RWPE1 (cell line): ENCODE results near the gene DRC3.

Source experiments
- CTCF ChIA-PET: fragments of 350-600 bp; sonication (Branson Sonifier 250); formaldehyde crosslinking; extraction: SDS; loops from one replicate; lab custom pipeline; 2021; lab: Yijun Ruan, JAX
- POLR2A ChIA-PET: fragments of 400-600 bp; formaldehyde crosslinking; extraction: SDS; loops from one replicate; lab custom pipeline; 2020; ENCODE audit warnings: antibody characterized with exemption; ENCODE audit not compliant: low non-redundant PET; lab: Yijun Ruan, JAX
- DNase-seq: peaks from one replicate; pipeline ENCODE4 v3.0.0; 2012; ENCODE audit warnings: low spot score
- H3K27ac ChIP-seq: fragments of 450-650 bp; 2 replicates; pipeline ENCODE4 v1.5.1; 2017
- CTCF ChIP-seq: fragments of 450-650 bp; conservative IDR thresholded peaks from 2 replicates; pipeline ENCODE4 v1.5.1; 2017; ENCODE audit warnings: low read depth, mild to moderate bottlenecking

The DRC3 gene

GRCh38 chr17:17966399-17966798, 6.3 kb upstream of the DRC3 start:
- TF ChIP-seq CTCF, result no peak
- H3K27ac ChIP-seq, result no peak overlapping the region
- POLR2A ChIA-PET, result no interaction called here
- no peak for DNase-seq
- CTCF ChIA-PET, result interaction anchor here (0.6 kb wide), 1 partner anchor 58 kb away, joined by 3 read pairs; no protein-coding TSS in a partner anchor

DNA sequence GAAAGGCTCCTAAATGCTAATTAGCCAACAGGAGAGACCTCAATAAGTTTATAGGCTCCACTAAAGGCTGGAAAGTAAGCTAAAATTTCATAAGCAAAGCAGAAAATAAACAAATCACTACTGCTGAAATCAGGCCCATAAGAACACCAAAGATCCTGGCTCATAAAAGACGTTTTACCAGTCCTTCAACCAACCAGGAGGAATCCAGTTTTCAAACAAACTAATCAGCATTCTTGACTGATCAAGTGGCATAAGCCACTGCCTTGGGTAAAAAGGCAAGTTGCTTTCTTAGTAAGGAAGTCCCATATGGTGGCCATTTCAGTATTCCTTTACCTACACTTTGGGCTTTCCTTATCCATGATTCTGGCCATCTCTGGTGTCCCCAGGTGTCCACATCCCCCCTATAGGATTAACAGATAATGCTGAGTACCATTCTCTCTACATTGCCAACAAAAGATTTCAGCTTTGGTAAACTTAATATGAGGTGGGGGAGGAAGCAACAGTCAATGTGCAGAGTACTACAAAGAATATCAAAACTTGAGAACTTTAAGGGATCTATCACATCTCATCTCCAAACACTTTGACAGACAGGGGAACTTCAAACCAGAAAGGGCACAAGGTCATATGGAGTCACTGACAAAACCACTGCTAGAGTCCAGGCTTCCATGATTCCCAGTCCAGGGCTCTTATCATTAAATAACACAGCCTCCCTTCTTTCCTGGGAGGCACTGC, 1.8 kb upstream of the DRC3 start:
- TF ChIP-seq CTCF, result no peak
- CTCF ChIA-PET, result no interaction called here
- H3K27ac ChIP-seq, result peak overlapping the region; percentile 84
- POLR2A ChIA-PET, result no interaction called here
- DNase-seq, result no peak

GRCh38 chr17:17971431-17972125, 1.1 kb upstream of the DRC3 start:
- DNase-seq, result no peak
- peak overlapping the region; percentile 84 for H3K27ac ChIP-seq
- CTCF ChIA-PET, result no interaction called here
- POLR2A ChIA-PET, result interaction anchor here (1.6 kb wide), 1 partner anchor 135 kb away, joined by 3 read pairs; the partner anchor contains the start of gene SREBF1
- TF ChIP-seq CTCF, result no peak

DNA sequence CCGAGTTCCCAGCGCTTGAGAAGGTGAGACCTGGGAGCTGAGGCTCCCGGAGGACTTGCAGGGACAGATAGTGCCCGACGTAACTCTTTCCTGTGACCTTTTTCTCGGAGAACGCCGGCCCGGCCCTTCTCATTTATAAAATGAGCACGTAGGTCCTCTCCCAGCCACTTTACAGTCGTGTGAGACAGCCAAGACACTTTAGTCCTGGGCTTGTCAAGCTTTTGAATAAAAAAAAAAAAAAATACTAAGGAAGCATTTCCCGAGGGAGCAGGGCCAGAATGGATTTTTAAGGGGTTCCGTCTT, 241 bp downstream of the DRC3 start:
- ChIA-PET POLR2A (interaction anchor here (1.6 kb wide), 1 partner anchor 136 kb away, joined by 3 read pairs; the partner anchor contains the start of gene SREBF1), CTCF (interaction anchor here (0.8 to 0.9 kb wide), 2 partner anchors 60 to 113 kb away, joined by 4 to 6 read pairs; no protein-coding TSS in a partner anchor)
- no peak for DNase-seq
- no peak for TF ChIP-seq CTCF
- no peak overlapping the region for H3K27ac ChIP-seq

DNA sequence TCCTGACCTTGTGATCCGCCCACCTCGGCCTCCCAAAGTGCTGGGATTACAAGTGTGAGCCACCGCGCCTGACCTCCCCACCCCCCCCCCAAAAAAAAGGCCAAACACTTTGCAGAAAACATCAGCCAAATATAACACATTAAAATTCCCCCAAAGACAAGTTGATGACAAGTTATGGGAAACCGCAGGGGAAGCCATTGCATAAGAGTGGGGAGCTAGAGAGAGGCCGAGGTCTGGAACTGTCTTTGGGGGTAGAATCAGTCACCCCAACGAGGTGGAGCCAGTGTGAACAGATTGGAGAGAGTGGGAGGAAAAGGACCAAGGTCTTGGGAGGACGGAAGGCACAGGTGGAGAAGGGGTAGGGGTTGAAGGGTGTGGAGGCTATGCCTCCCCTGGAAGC, 2.8 kb downstream of the DRC3 start:
- TF ChIP-seq CTCF, result no peak
- H3K27ac ChIP-seq, result no peak overlapping the region
- no peak for DNase-seq
- POLR2A ChIA-PET, result interaction anchor here (0.6 kb wide), 1 partner anchor 13 kb away, joined by 4 read pairs; no protein-coding TSS in a partner anchor
- CTCF ChIA-PET, result no interaction called here

DNA sequence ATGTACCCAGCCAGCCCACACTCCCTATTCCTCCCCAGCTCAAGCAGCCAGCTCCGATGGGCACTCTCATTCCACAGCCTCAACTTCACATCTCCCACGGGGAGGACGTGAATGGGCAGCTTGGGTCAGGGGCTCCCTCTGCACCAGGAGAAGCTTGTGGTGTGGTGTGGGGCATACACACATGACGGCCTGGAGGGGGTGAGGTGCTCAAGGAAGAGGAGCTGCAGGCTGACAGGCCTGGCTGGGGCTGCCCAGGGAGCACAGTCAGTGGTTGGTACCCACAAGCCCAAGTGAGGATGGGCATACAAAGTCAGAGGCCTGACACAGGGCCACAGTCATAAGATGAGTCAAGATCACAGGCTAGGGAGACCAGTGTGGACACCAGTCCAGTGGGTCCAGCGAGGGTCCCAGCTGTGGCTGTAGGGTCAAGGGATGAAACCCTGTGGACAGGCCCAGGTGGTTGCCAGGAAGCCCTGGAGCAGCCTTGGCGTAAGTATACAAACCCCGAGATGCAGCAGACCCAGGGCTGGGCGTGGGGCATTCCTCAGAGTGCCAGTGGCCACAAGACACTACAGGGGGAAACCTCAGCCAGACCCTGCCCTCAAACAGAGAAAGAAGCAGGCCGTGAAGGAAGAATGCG, 4.4 kb downstream of the DRC3 start:
- no peak for TF ChIP-seq CTCF
- no peak for DNase-seq
- H3K27ac ChIP-seq, result 0 out of 2 replicates have a peak overlapping the region, but pooled peaks have one; percentile 5
- POLR2A ChIA-PET, result no interaction called here
- CTCF ChIA-PET, result interaction anchor here (0.7 kb wide), 1 partner anchor 110 kb away, joined by 3 read pairs; no protein-coding TSS in a partner anchor
